Neural cell (in vitro differentiated cells): ENCODE data around the gene MAGED2.

Experiments used
- RAD21 ChIP-seq: fragments of 450-650 bp; conservative IDR thresholded peaks from 2 replicates; pipeline ENCODE4 v1.6.1; 2014; ENCODE audit warnings: antibody characterized with exemption, mild to moderate bottlenecking, moderate library complexity
- REST ChIP-seq: IDR thresholded peaks from 2 replicates; pipeline ENCODE4 v1.6.1; 2012; ENCODE audit warnings: borderline replicate concordance
- TF ChIP-seq, protein P1 (sequence below): fragments of 450-650 bp; IDR thresholded peaks from 2 replicates; pipeline ENCODE4 v1.5.1; 2014; ENCODE audit warnings: antibody characterized with exemption, mild to moderate bottlenecking, moderate library complexity; ENCODE audit not compliant: poor library complexity, severe bottlenecking

DNA sequence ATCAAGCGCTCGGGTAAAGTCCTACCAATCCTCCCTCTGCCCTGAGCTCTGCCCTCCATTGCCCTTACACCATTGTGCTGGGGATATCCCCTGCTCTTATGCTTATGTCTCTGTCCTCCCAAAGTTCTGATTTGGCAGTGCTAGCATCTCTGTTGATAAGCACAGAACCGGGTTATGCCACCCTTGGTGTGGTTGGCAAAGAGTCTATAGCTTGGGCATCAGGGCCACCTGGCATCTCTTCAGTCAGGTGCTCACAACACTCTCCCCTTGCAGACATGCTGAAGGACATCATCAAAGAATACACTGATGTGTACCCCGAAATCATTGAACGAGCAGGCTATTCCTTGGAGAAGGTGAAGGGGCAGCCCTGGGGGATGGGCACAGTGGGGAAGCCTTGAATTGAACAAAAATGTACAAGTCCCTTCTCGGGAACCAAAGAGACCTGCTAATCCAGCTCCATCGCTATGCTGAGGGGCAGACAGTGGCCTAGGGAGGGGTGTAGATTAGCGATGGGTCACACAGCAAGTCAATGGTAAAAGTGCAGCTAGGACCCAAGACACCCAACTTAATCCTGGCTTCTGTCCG, 3.8 kb downstream of the MAGED2 start:
- TF ChIP-seq, protein P1, sequence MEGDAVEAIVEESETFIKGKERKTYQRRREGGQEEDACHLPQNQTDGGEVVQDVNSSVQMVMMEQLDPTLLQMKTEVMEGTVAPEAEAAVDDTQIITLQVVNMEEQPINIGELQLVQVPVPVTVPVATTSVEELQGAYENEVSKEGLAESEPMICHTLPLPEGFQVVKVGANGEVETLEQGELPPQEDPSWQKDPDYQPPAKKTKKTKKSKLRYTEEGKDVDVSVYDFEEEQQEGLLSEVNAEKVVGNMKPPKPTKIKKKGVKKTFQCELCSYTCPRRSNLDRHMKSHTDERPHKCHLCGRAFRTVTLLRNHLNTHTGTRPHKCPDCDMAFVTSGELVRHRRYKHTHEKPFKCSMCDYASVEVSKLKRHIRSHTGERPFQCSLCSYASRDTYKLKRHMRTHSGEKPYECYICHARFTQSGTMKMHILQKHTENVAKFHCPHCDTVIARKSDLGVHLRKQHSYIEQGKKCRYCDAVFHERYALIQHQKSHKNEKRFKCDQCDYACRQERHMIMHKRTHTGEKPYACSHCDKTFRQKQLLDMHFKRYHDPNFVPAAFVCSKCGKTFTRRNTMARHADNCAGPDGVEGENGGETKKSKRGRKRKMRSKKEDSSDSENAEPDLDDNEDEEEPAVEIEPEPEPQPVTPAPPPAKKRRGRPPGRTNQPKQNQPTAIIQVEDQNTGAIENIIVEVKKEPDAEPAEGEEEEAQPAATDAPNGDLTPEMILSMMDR: no peak
- TF ChIP-seq REST (no peak), RAD21 (no peak)
